Upper lobe of left lung (tissue), 4 donors: Measurements from ENCODE around the gene POLN.

Experiments
- EP300 ChIP-seq, 4 donors: sonication (generic); formaldehyde crosslinking; IDR thresholded peaks; one replicate each; pipeline ENCODE4 v1.5.1; 2017; ENCODE audit warnings: antibody characterized with exemption in 4 of 4, control low read depth in 2 of 4
- POLR2AphosphoS5 ChIP-seq, 2 donors: sonication (generic); formaldehyde crosslinking; IDR thresholded peaks; one replicate each; pipeline ENCODE4 v1.5.1; 2017; ENCODE audit warnings: antibody characterized with exemption in 2 of 2

GRCh38 chr4:2289955-2290333 is 48.0 kb upstream of the POLN start:
- TF ChIP-seq EP300 (IDR thresholded peaks at IDR 0.05) (no peak), POLR2AphosphoS5 (IDR thresholded peaks at IDR 0.05) (no peak)
